GM19239 (cell line): ENCODE data around the gene MARVELD2.
A peak's percentile ranks its signal among the peaks of the same experiment; 100 is the strongest.

Experiments
- DNase-seq: peaks from one replicate; pipeline ENCODE4 v3.0.0; 2011; ENCODE audit warnings: low spot score; ENCODE audit not compliant: insufficient read length
- FAIRE-seq: peaks from 2 replicates; lab custom pipeline; 2011; peaks lifted over from hg19 to GRCh38; lab: Jason Lieb, UNC

Gene MARVELD2

GRCh38 chr5:69491838-69492390 lies 77.0 kb downstream of the MARVELD2 start:
- no peak for DNase-seq
- FAIRE-seq, result no peak

DNA sequence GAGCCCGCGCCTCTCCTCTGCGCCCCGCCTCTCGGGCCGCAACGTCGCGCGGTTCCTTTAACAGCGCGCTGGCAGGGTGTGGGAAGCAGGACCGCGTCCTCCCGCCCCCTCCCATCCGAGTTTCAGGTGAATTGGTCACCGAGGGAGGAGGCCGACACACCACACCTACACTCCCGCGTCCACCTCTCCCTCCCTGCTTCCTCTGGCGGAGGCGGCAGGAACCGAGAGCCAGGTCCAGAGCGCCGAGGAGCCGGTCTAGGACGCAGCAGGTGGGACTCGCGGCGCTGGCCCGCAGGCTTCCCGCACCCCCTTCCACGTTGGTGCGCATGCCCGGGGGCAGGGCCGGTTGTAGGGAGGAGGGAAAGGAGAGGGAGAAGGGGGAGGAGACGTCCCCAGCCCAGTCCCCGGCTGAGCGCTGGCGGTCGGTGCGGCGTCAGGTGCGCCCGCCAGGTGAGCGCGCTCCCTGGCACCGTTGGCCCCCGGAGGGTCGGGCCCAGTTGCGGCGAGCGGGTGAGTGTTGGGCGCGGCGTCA lies 77.5 kb downstream of the MARVELD2 start, which contains the start of gene OCLN:
Gene OCLN, plus strand, starts transcription at position 400 of the 532 bp plus-strand sequence. CDS start 11,455 bp downstream, outside the sequence.
- DNase-seq (peak; percentile 33), FAIRE-seq (no peak)

DNA sequence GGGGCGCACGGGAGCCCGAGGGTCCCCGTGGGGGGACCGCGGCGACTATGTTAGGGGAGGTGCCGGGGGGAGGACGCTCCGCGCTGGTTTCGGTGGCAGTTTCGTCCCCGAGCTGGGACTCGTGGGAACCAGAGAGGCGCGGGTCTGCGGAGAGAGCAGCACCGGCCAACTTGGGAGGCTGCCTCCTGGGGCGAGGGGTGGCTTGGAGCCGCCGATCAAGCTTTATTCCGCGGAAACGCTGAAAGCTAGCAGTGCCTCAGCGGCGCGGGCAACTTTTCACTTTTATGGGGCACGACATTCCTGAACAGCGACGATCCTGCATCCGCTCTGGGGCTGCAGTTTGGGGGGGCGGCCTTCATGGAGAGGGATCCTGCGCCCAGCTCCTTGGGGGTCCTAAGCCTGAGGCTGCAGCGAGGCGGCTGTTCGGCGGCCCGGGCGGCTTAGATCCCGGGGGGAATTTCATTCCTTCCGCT lies 78.0 kb downstream of the MARVELD2 start:
- FAIRE-seq, result no peak
- peak; percentile 48 for DNase-seq

GRCh38 chr5:69493396-69494133 lies 78.6 kb downstream of the MARVELD2 start:
- DNase-seq, result peak; percentile 29
- FAIRE-seq, result peak; percentile 31
